DOHH2 (cell line): ENCODE data around the gene DNMBP.

Experiments used
- EZH2phosphoT487 ChIP-seq: fragments of 200-600 bp; sonication (generic); IDR thresholded peaks from 2 replicates; pipeline ENCODE4 v1.6.1; 2017; ENCODE audit warnings: borderline replicate concordance, mild to moderate bottlenecking, antibody characterized with exemption, low read length, moderate library complexity, mixed read lengths
- TF ChIP-seq, protein P1 (sequence below): fragments of 200-600 bp; sonication (generic); IDR thresholded peaks from one replicate; pipeline ENCODE4 v1.5.1; 2014; ENCODE audit warnings: antibody characterized with exemption, mild to moderate bottlenecking, low read depth, low read length; ENCODE audit not compliant: poor library complexity, severe bottlenecking

- TF ChIP-seq, protein P1, sequence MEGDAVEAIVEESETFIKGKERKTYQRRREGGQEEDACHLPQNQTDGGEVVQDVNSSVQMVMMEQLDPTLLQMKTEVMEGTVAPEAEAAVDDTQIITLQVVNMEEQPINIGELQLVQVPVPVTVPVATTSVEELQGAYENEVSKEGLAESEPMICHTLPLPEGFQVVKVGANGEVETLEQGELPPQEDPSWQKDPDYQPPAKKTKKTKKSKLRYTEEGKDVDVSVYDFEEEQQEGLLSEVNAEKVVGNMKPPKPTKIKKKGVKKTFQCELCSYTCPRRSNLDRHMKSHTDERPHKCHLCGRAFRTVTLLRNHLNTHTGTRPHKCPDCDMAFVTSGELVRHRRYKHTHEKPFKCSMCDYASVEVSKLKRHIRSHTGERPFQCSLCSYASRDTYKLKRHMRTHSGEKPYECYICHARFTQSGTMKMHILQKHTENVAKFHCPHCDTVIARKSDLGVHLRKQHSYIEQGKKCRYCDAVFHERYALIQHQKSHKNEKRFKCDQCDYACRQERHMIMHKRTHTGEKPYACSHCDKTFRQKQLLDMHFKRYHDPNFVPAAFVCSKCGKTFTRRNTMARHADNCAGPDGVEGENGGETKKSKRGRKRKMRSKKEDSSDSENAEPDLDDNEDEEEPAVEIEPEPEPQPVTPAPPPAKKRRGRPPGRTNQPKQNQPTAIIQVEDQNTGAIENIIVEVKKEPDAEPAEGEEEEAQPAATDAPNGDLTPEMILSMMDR: no peak
- no peak for TF ChIP-seq EZH2phosphoT487
These were observed 78.8 kb downstream of the DNMBP start for GRCh38 chr10:99930731-99931550.
